HG03159 (cell line): ENCODE data around the gene SKIDA1.

ENCODE experiments used
- ATAC-seq: cut with Tn5 transposase; IDR thresholded peaks from one replicate; pipeline ENCODE4 v1.9.1; 2021; ENCODE audit warnings: mild to moderate bottlenecking, moderate library complexity; ENCODE audit not compliant: unreplicated experiment

Gene SKIDA1

GRCh38 chr10:21529032-21529910 lies 3.8 kb upstream of the SKIDA1 start:
- no peak for ATAC-seq

- no peak for ATAC-seq
These were observed 3.0 kb upstream of the SKIDA1 start for GRCh38 chr10:21528236-21529031.

GRCh38 chr10:21527598-21528235 lies 2.2 kb upstream of the SKIDA1 start:
- ATAC-seq, result no peak

GRCh38 chr10:21526860-21527597 lies 1.5 kb upstream of the SKIDA1 start:
- peak; percentile 28 for ATAC-seq

GRCh38 chr10:21526188-21526859 lies 842 bp upstream of the SKIDA1 start:
- peak; percentile 22 for ATAC-seq

- no peak for ATAC-seq
These were observed 736 bp downstream of the SKIDA1 start for GRCh38 chr10:21524526-21525366.

GRCh38 chr10:21524131-21524525 lies 1.4 kb downstream of the SKIDA1 start:
- no peak for ATAC-seq

GRCh38 chr10:21523557-21524008 lies 1.9 kb downstream of the SKIDA1 start:
- no peak for ATAC-seq

GRCh38 chr10:21522631-21523406 lies 2.7 kb downstream of the SKIDA1 start:
- ATAC-seq, result no peak

GRCh38 chr10:21521751-21522533 lies 3.5 kb downstream of the SKIDA1 start:
- ATAC-seq, result no peak

GRCh38 chr10:21520949-21521348 lies 4.5 kb downstream of the SKIDA1 start:
- no peak for ATAC-seq

GRCh38 chr10:21520509-21520908 lies 5.0 kb downstream of the SKIDA1 start:
- ATAC-seq, result no peak

- ATAC-seq, result peak; percentile 44
These were observed 5.5 kb downstream of the SKIDA1 start for GRCh38 chr10:21519941-21520436.

GRCh38 chr10:21519397-21519933 lies 6.0 kb downstream of the SKIDA1 start:
- no peak for ATAC-seq

GRCh38 chr10:21518641-21519396 lies 6.7 kb downstream of the SKIDA1 start:
- no peak for ATAC-seq

GRCh38 chr10:21518149-21518640 lies 7.3 kb downstream of the SKIDA1 start:
- ATAC-seq, result no peak
